Measurements from ENCODE around the gene PSMD3. TPM values are rescaled to one million over a fixed set of nuclear protein-coding genes. Genes with fewer than 3 reads are reported as not detected.

The PSMD3 gene
- total RNA-seq, 1 donor from 2014 or later, result 134 TPM

GRCh38 chr17:39955726-39956225, 24.8 kb upstream of the PSMD3 start:
- DNase-seq (ENCODE audit: extremely low read depth, low read depth, low spot score), result no peak

GRCh38 chr17:39960524-39961041, 20.0 kb upstream of the PSMD3 start:
- DNase-seq (ENCODE audit: extremely low read depth, low read depth, low spot score), result no peak

GRCh38 chr17:39962642-39963220, 17.9 kb upstream of the PSMD3 start, which contains the start of gene GSDMA:
GSDMA (plus strand) TSS chr17:39963004; CDS start chr17:39965688, 2,684 bp downstream.
- no peak for DNase-seq (ENCODE audit: extremely low read depth, low read depth, low spot score)

- DNase-seq (ENCODE audit: extremely low read depth, low read depth, low spot score), result no peak
These were observed 16.8 kb upstream of the PSMD3 start for GRCh38 chr17:39963829-39964228.

- DNase-seq (ENCODE audit: extremely low read depth, low read depth, low spot score), result no peak
These were observed 15.4 kb upstream of the PSMD3 start for GRCh38 chr17:39965017-39965699.

GRCh38 chr17:39966771-39967170, 13.8 kb upstream of the PSMD3 start:
- DNase-seq (ENCODE audit: extremely low read depth, low read depth, low spot score), result no peak

GRCh38 chr17:39968761-39969160, 11.8 kb upstream of the PSMD3 start:
- no peak for DNase-seq (ENCODE audit: extremely low read depth, low read depth, low spot score)

GRCh38 chr17:39969375-39969774, 11.2 kb upstream of the PSMD3 start:
- no peak for DNase-seq (ENCODE audit: extremely low read depth, low read depth, low spot score)

GRCh38 chr17:39970157-39970692, 10.4 kb upstream of the PSMD3 start:
- no peak for DNase-seq (ENCODE audit: extremely low read depth, low read depth, low spot score)

GRCh38 chr17:39971076-39971603, 9.5 kb upstream of the PSMD3 start:
- no peak for DNase-seq (ENCODE audit: extremely low read depth, low read depth, low spot score)

- DNase-seq (ENCODE audit: extremely low read depth, low read depth, low spot score), result no peak
These were observed 8.3 kb upstream of the PSMD3 start for GRCh38 chr17:39972271-39972670.

GRCh38 chr17:39973496-39973895, 7.1 kb upstream of the PSMD3 start:
- no peak for DNase-seq (ENCODE audit: extremely low read depth, low read depth, low spot score)

GRCh38 chr17:39974433-39974832, 6.2 kb upstream of the PSMD3 start:
- DNase-seq (ENCODE audit: extremely low read depth, low read depth, low spot score), result no peak

GRCh38 chr17:39975801-39976200, 4.8 kb upstream of the PSMD3 start:
- no peak for DNase-seq (ENCODE audit: extremely low read depth, low read depth, low spot score)

GRCh38 chr17:39979016-39979670, 1.5 kb upstream of the PSMD3 start:
- no peak for DNase-seq (ENCODE audit: extremely low read depth, low read depth, low spot score)

GRCh38 chr17:39979893-39980350, 685 bp upstream of the PSMD3 start:
- DNase-seq (ENCODE audit: extremely low read depth, low read depth, low spot score), result peak; percentile 22

GRCh38 chr17:39981207-39981741, 667 bp downstream of the PSMD3 start:
- DNase-seq (ENCODE audit: extremely low read depth, low read depth, low spot score), result no peak

- no peak for DNase-seq (ENCODE audit: extremely low read depth, low read depth, low spot score)
These were observed 1.3 kb downstream of the PSMD3 start for GRCh38 chr17:39981766-39982375.

GRCh38 chr17:39988206-39988810, 7.7 kb downstream of the PSMD3 start:
- DNase-seq (ENCODE audit: extremely low read depth, low read depth, low spot score), result no peak

- DNase-seq (ENCODE audit: extremely low read depth, low read depth, low spot score), result no peak
These were observed 13.8 kb downstream of the PSMD3 start for GRCh38 chr17:39994448-39994847.
